Activated CD4-positive, alpha-beta T cell treated with anti-CD3 and anti-CD28 coated beads, Interleukin-2, amount 10 ng/mL, durations not matched to agents 7 days and 5 days (primary cell): ENCODE measurements around the gene LRRTM4. TPM values are rescaled to one million over a fixed set of nuclear protein-coding genes. Genes with fewer than 3 reads are reported as not detected.

Experiments used
- CTCF ChIA-PET: fragments of 350-600 bp; sonication (Branson Sonifier 250); formaldehyde crosslinking; loops from one replicate; lab custom pipeline; 2021; ENCODE audit warnings: antibody characterized with exemption; lab: Charles Lee
- POLR2A ChIA-PET: fragments of 350-600 bp; sonication (Branson Sonifier 250); formaldehyde crosslinking; loops from one replicate; lab custom pipeline; 2021; ENCODE audit warnings: antibody characterized with exemption; lab: Charles Lee
- DNase-seq: peaks from one replicate; pipeline ENCODE4 v3.0.0-alpha.2; 2020
- H3K27ac Mint-ChIP-seq: one replicate; pipeline ENCODE4 v1.8.0; 2021; ENCODE audit warnings: mild to moderate bottlenecking, moderate library complexity, mixed read lengths
- H3K27me3 Mint-ChIP-seq: one replicate; pipeline ENCODE4 v1.8.0; 2021; ENCODE audit warnings: mixed read lengths
- H3K36me3 Mint-ChIP-seq: one replicate; pipeline ENCODE4 v1.8.0; 2021; ENCODE audit warnings: low read depth, mixed read lengths
- H3K4me1 Mint-ChIP-seq: one replicate; pipeline ENCODE4 v1.8.0; 2021; ENCODE audit warnings: mixed read lengths
- H3K4me3 Mint-ChIP-seq: one replicate; pipeline ENCODE4 v1.8.0; 2021; ENCODE audit warnings: mild to moderate bottlenecking, moderate library complexity, mixed read lengths
- H3K9me3 Mint-ChIP-seq: one replicate; pipeline ENCODE4 v1.8.0; 2021; ENCODE audit warnings: mixed read lengths
- total RNA-seq, 2 experiments: library from RNA; stranded (reverse); gene quantifications; one replicate each; pipeline ENCODE4 v1.2.3, GENCODE V29; 2021

Gene LRRTM4
- not detected for total RNA-seq

DNA sequence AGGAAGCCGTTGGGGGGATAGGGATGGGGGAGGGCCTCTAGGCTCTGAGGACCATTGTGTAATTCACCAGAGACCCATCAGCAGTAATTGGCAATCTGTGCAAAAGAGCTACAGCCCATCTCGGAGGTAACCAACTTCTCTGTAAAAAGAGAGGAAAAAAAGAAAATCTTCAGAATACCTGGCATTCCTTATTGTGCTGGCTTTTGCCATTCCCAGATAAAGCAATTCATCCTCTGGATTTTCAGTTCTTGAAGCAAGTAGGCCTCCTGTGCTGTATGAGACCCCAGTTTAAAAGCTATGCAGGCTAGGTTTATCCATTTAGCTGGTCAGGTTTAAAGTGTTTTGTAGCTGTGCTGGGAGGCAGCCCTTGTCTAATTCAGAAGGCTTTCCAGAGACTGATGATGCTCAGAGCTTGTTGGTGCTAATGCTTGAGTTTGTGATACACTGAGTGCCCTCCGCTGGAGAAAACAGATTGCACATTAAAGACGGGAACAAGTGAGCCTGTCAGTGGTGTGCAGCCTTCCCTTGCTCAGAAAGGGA lies at the start of gene LRRTM4:
Gene LRRTM4 (minus strand): TSS at position 446 of the 540 bp plus-strand sequence.
- Mint-ChIP-seq H3K27ac (no peak within 1 kb of the TSS), H3K4me3 (no peak within 1 kb of the TSS), H3K9me3 (no peaks in the 10 kb centered on the region), H3K27me3 (no peaks in the 10 kb centered on the region), H3K36me3 (no peaks in the 10 kb centered on the region), H3K4me1 (no peaks in the 10 kb centered on the region)
- ChIA-PET CTCF (no interaction called here), POLR2A (no interaction called here)
- DNase-seq: no peak

DNA sequence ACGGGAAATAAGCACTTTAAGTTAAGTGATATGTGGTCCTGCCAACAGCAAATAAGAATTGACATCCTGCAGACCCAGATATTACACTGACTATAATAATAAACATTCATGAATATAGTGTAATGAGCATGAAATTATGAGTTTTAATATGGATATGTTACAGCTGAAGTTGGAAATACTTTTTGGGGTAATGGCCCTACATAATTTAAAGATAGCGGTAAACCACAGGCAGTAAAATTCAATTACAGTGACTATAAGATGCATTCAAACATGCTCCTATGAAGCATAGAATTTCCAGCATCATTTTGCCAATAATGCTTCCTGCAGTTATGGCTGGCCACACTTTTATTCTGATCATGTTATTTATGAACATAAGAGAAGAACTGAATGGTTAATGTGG lies 49.4 kb upstream of the LRRTM4 start:
- H3K4me3 Mint-ChIP-seq: no peak overlapping the region
- no peaks in the 10 kb centered on the region for H3K4me1 Mint-ChIP-seq
- no peak overlapping the region for H3K27ac Mint-ChIP-seq
- no peaks in the 10 kb centered on the region for H3K36me3 Mint-ChIP-seq
- no peak for DNase-seq
- H3K27me3 Mint-ChIP-seq: no peaks in the 10 kb centered on the region
- ChIA-PET CTCF (no interaction called here), POLR2A (no interaction called here)
- H3K9me3 Mint-ChIP-seq: peaks cover 3% of the 10 kb centered on the region

DNA sequence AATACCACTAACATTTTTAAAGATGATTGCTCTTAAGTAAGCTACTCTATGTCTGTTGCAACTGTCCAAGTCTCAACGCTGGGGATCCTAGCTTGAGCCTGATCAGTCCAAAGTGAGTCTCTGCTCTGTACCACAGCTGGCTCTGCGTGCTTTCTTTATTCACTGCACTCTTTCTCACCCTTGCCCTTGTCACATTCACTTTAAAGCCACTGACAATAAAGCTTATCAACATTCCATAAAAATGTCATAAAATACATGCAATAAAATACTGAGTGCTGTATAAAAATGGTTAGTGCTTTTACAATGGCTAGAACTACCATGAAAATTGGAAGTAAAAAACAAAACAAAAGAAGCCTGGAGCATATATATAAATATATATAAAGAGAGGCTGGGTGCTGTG lies 45.5 kb upstream of the LRRTM4 start:
- Mint-ChIP-seq H3K27ac (no peak overlapping the region), H3K4me3 (no peak overlapping the region), H3K36me3 (no peaks in the 10 kb centered on the region), H3K4me1 (no peaks in the 10 kb centered on the region), H3K9me3 (peaks cover 2% of the 10 kb centered on the region), H3K27me3 (no peaks in the 10 kb centered on the region)
- POLR2A ChIA-PET: no interaction called here
- CTCF ChIA-PET: no interaction called here
- no peak for DNase-seq

DNA sequence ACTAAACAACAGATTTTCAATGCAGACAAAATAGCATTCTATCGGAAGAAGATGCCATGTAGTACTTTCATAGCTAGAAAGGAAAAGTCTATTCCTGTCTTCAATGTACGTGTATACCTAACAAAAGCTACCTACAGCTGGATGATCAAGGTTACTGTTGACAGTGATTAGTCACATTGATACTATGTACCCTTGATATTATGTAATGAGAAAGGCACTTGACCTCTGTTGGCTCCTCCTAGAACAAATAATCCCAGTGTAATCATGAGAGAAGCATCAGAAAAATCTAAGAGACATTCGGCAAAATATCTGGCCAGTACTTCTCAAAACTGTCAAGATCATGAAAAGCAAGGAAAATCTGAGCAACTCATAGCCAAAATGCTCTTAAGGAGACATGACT lies 44.4 kb upstream of the LRRTM4 start:
- no peak overlapping the region for H3K4me3 Mint-ChIP-seq
- peaks cover 2% of the 10 kb centered on the region for H3K9me3 Mint-ChIP-seq
- CTCF ChIA-PET: no interaction called here
- no peaks in the 10 kb centered on the region for H3K36me3 Mint-ChIP-seq
- H3K27ac Mint-ChIP-seq: no peak overlapping the region
- no peaks in the 10 kb centered on the region for H3K4me1 Mint-ChIP-seq
- H3K27me3 Mint-ChIP-seq: no peaks in the 10 kb centered on the region
- DNase-seq: no peak
- POLR2A ChIA-PET: no interaction called here

DNA sequence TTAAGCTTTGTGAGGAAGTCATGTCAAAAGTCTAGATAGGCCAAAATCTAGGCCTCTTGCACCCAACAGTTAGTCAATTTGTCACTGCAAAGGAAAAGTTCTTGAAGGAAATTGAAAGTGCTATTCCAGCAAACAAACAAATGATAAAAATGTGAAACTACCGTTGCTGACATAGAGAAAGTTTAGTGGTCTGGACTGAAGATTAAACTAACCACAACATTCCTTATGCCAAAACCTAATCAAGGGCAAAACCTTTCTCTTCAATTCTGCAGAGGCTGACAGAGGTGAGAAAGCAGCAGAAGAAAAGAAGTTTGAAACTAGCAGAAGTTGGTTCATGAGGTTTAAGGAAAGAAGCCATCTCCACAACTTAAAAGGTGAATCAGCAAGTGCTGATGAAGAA lies 44.0 kb upstream of the LRRTM4 start:
- CTCF ChIA-PET: no interaction called here
- H3K36me3 Mint-ChIP-seq: no peaks in the 10 kb centered on the region
- no peak overlapping the region for H3K27ac Mint-ChIP-seq
- H3K9me3 Mint-ChIP-seq: peaks cover 2% of the 10 kb centered on the region
- H3K27me3 Mint-ChIP-seq: no peaks in the 10 kb centered on the region
- POLR2A ChIA-PET: no interaction called here
- no peaks in the 10 kb centered on the region for H3K4me1 Mint-ChIP-seq
- no peak overlapping the region for H3K4me3 Mint-ChIP-seq
- DNase-seq: no peak

DNA sequence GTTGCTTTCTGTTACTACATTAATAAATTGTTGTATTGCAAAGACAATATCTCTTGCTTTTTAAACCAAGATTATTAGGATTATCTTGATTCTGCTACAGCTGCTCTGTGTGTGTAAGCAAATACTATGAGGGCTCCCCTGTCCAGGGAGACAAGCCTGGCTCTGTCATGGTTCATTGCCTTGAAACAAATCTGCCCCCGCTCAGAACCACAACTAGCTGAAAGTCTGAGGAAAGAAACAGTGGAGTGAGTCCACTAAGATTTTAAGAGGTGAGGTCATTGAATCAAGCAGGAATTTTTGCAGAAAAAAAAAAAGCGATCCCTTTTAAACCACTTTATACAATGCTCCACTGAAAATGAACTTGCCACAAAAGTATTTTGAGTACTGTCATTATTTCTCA lies 30.8 kb upstream of the LRRTM4 start:
- H3K27ac Mint-ChIP-seq: no peak overlapping the region
- POLR2A ChIA-PET: no interaction called here

DNA sequence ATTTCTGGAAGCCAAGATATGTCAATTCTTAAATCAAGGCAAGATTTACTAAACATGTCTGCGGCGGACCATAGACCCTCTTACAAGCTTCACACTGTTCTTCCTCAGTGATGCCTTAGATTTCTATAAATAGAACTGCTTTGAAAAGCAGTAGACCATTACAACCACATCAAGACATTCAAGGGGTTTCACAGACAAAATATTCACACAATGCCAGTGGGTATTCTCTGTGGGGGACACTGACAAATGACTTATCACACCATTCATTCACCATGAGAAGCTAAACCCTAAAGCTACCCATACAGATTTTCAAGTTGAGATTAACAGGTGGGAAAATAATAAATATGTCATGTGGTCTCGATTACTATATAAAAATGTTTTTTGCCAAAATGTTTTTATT lies 15.9 kb upstream of the LRRTM4 start:
- Mint-ChIP-seq H3K27ac (no peak overlapping the region), H3K4me1 (no peaks in the 10 kb centered on the region), H3K4me3 (no peak overlapping the region), H3K9me3 (peaks cover 6% of the 10 kb centered on the region), H3K36me3 (no peaks in the 10 kb centered on the region), H3K27me3 (no peaks in the 10 kb centered on the region)
- POLR2A ChIA-PET: no interaction called here
- no peak for DNase-seq
- CTCF ChIA-PET: no interaction called here

More for the DNA sequence above, 30.8 kb upstream of the LRRTM4 start:
- DNase-seq: no peak
- Mint-ChIP-seq H3K36me3 (no peaks in the 10 kb centered on the region), H3K4me3 (no peak overlapping the region), H3K9me3 (peaks cover 5% of the 10 kb centered on the region), H3K4me1 (no peaks in the 10 kb centered on the region), H3K27me3 (no peaks in the 10 kb centered on the region)
- CTCF ChIA-PET: no interaction called here

DNA sequence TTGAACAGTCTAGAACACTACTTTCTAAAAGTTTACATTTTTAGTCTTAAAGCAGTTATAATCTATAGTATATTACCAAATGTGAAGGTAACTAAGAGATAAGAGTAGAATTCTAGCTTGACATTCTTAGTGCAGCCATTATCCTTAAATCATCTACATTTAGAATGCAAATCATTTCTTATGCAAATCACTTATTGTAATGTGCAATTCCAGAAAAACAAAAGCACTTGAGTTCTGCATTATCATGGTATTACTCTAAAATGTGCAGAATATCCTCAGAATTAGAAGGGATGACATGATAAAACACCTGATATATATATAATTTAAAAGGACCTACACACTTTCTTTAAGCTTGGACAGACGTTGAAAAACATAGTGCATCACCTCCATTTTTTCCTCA lies 712 bp upstream of the LRRTM4 start:
- no peaks in the 10 kb centered on the region for H3K36me3 Mint-ChIP-seq
- H3K4me1 Mint-ChIP-seq: no peaks in the 10 kb centered on the region
- H3K4me3 Mint-ChIP-seq: no peak overlapping the region
- DNase-seq: no peak
- H3K27ac Mint-ChIP-seq: no peak overlapping the region
- no peaks in the 10 kb centered on the region for H3K27me3 Mint-ChIP-seq
- POLR2A ChIA-PET: no interaction called here
- CTCF ChIA-PET: no interaction called here
- H3K9me3 Mint-ChIP-seq: no peaks in the 10 kb centered on the region

DNA sequence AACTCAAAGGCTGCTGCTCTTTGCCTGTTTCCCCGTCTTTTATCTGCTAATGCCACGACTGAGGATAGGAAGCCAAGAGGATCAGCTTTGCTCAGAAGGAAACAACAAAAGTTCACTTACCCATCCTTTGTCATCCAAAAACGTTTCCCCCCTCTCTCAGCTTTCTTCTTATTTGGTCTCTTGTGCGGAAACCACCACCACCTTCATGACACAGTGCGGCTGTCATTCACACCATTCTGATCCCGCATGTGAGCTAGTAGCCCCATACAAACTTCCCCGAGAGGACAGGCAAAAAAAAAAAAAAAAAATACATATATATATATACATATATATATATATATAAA lies 656 bp downstream of the LRRTM4 start:
- DNase-seq: no peak
- Mint-ChIP-seq H3K9me3 (no peaks in the 10 kb centered on the region), H3K27me3 (no peaks in the 10 kb centered on the region), H3K27ac (no peak overlapping the region), H3K4me1 (no peaks in the 10 kb centered on the region), H3K36me3 (no peaks in the 10 kb centered on the region), H3K4me3 (no peak overlapping the region)
- POLR2A ChIA-PET: no interaction called here
- CTCF ChIA-PET: no interaction called here

DNA sequence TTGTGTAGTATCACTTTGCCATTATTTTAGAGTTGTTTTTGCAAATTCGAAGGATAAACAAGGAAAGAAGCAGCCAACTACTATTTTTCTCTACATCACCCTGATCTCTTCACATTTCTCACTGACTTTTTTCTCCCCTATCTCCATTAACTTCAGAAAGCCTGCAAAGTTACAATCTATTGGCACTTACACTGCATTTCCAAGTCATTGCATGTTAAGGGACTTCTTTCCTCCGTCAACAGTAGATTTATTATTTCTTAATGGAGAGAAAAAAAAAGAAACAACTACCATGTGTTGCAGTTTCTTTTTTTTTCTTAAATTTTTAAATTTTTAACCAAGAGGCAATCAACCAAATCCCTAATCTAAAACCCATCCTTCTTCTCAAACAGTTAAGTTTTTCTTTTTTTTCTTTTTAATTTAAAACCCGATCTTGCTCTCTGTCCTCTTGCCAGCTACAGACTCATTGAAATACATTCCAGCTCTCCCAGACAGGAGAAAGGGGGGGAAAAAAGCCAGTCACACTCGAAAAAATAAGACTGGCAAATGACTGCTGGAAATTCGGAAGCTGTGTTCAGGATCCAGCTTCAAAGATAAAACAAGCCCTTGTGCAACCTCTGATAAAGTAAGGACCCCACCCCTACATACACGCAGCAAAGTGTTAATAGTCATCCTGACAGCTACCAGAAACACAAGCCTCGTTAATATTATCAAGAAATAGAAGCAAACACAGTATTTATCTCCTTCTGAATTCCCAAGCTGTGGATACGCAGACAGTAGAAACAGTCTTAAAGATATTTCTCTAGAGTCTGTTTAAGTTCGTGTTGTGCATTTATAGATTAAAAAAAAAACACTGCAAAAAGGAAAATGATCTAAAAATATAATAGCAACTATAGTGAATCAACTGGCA lies 1.3 kb downstream of the LRRTM4 start:
- POLR2A ChIA-PET: no interaction called here
- no peaks in the 10 kb centered on the region for H3K9me3 Mint-ChIP-seq
- H3K27me3 Mint-ChIP-seq: no peaks in the 10 kb centered on the region
- H3K27ac Mint-ChIP-seq: no peak overlapping the region
- H3K36me3 Mint-ChIP-seq: no peaks in the 10 kb centered on the region
- no peak overlapping the region for H3K4me3 Mint-ChIP-seq
- no peak for DNase-seq
- CTCF ChIA-PET: no interaction called here
- H3K4me1 Mint-ChIP-seq: no peaks in the 10 kb centered on the region

DNA sequence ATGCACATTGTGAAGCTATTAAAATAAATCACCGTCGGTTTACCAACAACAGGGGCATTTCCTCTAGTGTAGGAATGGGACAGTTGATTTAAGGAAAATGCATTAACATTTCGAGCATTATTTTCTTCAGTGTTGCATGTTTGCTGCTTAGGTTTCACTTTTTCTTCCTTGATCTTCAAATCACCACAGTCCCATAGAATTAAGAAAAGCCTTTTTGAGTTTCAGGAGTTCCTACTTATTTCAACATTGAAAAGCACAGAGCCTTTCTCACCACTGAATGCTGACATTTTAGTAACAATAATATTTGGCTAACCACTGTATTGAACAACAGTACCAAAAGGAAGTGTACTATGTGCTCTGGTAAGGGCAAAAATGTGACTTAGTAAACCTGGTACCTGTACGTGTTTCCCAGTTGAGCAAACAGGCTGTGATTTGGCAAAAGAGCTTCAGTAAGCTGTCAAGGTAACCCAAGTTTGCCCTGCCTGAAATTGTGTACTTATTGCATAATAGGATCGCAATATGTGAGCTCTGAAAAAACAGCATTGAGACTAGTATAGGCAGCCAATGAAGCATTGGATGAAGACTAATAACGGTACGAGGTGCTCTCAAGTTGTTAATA lies 2.2 kb downstream of the LRRTM4 start:
- DNase-seq: no peak
- H3K27ac Mint-ChIP-seq: no peak overlapping the region
- no peak overlapping the region for H3K4me3 Mint-ChIP-seq
- H3K36me3 Mint-ChIP-seq: no peaks in the 10 kb centered on the region
- CTCF ChIA-PET: no interaction called here
- no peaks in the 10 kb centered on the region for H3K27me3 Mint-ChIP-seq
- POLR2A ChIA-PET: no interaction called here
- no peaks in the 10 kb centered on the region for H3K9me3 Mint-ChIP-seq
- H3K4me1 Mint-ChIP-seq: no peaks in the 10 kb centered on the region

DNA sequence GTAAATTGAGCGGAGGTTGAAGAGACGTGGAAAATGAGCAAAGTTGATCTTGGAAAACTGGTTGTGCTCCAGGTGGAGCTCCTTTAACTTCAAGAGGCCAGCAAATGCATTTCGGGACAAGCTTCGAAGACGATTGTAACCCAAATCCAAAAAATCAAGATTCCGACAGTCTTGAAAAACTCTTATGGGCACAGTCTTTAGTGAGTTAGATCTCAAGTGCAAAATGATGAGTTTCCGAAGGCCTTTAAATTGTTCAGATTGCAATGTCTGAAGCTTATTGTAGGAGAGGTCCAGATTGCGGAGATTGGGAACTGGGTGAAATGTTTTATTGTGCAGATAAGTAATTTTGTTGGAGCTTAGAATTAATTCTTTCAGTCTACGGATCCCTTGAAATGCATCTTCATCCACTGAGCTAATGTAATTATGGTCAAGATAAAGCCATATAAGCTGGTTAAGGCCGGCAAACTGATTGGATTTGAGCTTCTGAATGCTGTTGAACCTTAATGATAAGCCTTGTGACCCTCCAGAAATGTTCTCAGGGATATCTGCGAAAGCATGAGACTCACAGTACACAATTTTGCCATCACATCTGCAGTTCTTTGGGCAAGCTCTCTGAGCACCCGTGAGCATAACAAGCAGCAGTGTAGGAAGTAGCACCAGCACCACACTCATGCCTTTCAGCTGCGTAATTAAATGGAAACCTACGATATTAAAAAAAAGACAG lies 2.9 kb downstream of the LRRTM4 start:
- no peaks in the 10 kb centered on the region for H3K9me3 Mint-ChIP-seq
- no peak overlapping the region for H3K27ac Mint-ChIP-seq
- ChIA-PET POLR2A (no interaction called here), CTCF (no interaction called here)
- no peaks in the 10 kb centered on the region for H3K4me1 Mint-ChIP-seq
- no peaks in the 10 kb centered on the region for H3K27me3 Mint-ChIP-seq
- H3K36me3 Mint-ChIP-seq: no peaks in the 10 kb centered on the region
- DNase-seq: no peak
- no peak overlapping the region for H3K4me3 Mint-ChIP-seq

DNA sequence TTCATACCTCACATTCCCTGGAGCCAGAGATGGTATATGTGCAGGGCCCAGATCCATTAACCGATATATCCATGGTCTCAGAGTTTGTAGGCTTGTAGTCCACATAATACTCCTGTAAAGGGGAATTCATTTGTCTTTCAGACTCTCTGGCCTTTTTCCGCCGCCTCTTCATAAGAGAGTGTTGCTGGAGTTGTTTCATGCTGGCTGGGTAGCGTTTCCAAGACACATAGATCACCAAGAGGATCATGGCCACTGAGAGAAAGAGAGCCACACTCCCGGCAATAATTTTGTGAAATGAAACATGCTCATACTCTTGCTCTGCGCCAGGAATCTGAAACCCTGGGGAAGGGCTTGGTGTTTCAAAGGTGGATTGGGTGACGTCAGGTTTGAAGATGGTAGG lies 3.9 kb downstream of the LRRTM4 start:
- H3K9me3 Mint-ChIP-seq: no peaks in the 10 kb centered on the region
- no peak overlapping the region for H3K27ac Mint-ChIP-seq
- no peaks in the 10 kb centered on the region for H3K4me1 Mint-ChIP-seq
- H3K27me3 Mint-ChIP-seq: no peaks in the 10 kb centered on the region
- DNase-seq: no peak
- ChIA-PET POLR2A (no interaction called here), CTCF (no interaction called here)
- H3K36me3 Mint-ChIP-seq: no peaks in the 10 kb centered on the region
- H3K4me3 Mint-ChIP-seq: no peak overlapping the region
